ENCODE measurements around the gene DBR1. TPM values are rescaled to one million over a fixed set of nuclear protein-coding genes. Genes with fewer than 3 reads are reported as not detected.
A peak's percentile ranks its signal among the peaks of the same experiment; 100 is the strongest.

The DBR1 gene
- total and polyA plus RNA-seq, 2 of the 13 experiments (the other 11 are each of a cell fraction or from before 2014, with no cell fraction given): 6.4 to 16.7 TPM

DNA sequence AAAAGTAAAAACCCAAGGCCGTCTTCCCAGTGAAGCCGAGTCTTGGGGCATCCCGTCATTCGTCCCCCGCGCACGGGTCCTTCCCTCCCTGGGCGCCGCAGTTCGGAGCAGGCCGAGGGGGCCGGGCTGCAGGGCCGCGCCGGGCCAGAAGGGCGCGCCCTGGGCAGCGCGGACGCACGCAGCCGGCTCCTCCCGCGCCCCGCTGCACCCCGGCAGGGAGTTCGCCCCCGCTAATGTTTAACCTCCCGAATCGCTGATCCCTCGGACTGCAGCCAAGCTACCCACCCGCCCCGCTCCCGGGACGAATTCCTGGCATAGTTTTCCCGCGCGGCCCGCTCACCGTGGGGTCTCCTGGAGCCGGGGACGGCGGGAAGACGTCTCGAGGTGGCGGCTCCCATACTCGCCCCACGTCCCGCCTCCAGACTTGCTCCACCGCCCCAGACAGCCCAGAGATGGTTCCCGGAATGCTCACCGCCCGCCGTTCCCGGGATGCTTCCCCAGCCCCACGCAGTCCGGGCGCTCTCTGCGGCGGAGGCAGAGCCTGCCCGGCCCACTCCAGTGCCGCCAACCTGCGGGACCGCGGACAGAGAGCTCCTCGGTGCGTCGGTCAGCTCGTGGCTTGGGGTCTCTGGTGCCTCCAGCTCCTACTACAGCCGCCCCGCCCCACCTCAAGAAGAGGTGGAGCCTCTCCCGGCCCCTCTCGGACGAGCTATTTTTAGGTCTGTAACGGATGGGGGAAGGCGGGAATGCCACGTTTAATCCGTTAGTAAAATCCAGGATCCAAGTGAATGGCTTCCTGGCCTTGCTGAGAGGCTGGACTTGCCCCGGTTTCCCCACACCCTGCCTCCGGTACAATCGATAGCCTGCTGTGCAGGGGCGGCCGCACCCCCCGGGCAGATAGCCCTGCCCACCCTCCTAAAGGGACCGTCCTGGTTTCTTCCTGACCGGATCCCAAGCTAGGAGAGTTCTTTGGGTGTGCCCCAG lies 59.4 kb downstream of the DBR1 start, which contains the start of gene DZIP1L (continued):
- TF ChIP-seq GZF1 (CRISPR knock-in tag; IDR thresholded peaks at IDR 0.05) (no peak), ZC3H4 (CRISPR knock-in tag; IDR thresholded peaks at IDR 0.05; ENCODE audit: borderline replicate concordance) (no peak), NKX3-1 (CRISPR knock-in tag; IDR thresholded peaks at IDR 0.05) (no peak; the same call in 1 of the 2 replicates), ZNF460 (CRISPR knock-in tag; IDR thresholded peaks at IDR 0.05; ENCODE audit: borderline replicate concordance) (no peak), IRX3 (CRISPR knock-in tag; IDR thresholded peaks at IDR 0.05; ENCODE audit: borderline replicate concordance, low read depth) (0 out of 2 replicates have a peak, but pooled peaks have one; percentile 14), ATRX (CRISPR knock-in tag; IDR thresholded peaks at IDR 0.05; ENCODE audit: borderline replicate concordance) (no peak), NR2F1 (CRISPR knock-in tag; IDR thresholded peaks at IDR 0.05) (no peak), PAF1 (CRISPR knock-in tag; IDR thresholded peaks at IDR 0.05) (no peak), ATF3 (CRISPR knock-in tag; IDR thresholded peaks at IDR 0.05) (no peak), ZNF709 (CRISPR knock-in tag; IDR thresholded peaks at IDR 0.05) (no peak), SNRNP70 (IDR thresholded peaks at IDR 0.05; ENCODE audit: low read depth, low read length) (no peak), ZC3H13 (CRISPR knock-in tag; IDR thresholded peaks at IDR 0.05) (no peak), SP5 (CRISPR knock-in tag; IDR thresholded peaks at IDR 0.05; ENCODE audit: borderline replicate concordance, low read depth) (no peak), PRPF4 (IDR thresholded peaks at IDR 0.05; ENCODE audit: low read depth, low read length, poor library complexity, severe bottlenecking) (no peak), IRF1 (CRISPR knock-in tag; IDR thresholded peaks at IDR 0.05; ENCODE audit: low read depth) (no peak), FOXP1 (IDR thresholded peaks at IDR 0.05) (no peak), FOXP1 (CRISPR knock-in tag; IDR thresholded peaks at IDR 0.05) (no peak), PRMT3 (CRISPR knock-in tag; IDR thresholded peaks at IDR 0.05; ENCODE audit: borderline replicate concordance, low read depth) (no peak), TFDP1 (CRISPR knock-in tag; IDR thresholded peaks at IDR 0.05; ENCODE audit: borderline replicate concordance) (no peak; the same call in 1 of the 2 replicates), BRCA1 (CRISPR knock-in tag; IDR thresholded peaks at IDR 0.05) (no peak), PHF5A (CRISPR knock-in tag; IDR thresholded peaks at IDR 0.05; ENCODE audit: low read depth, unreplicated experiment) (no peak), HMG20A (CRISPR knock-in tag; IDR thresholded peaks at IDR 0.05; ENCODE audit: borderline replicate concordance) (no peak), ZNF589 (CRISPR knock-in tag; conservative IDR thresholded peaks at IDR 0.05) (no peak), MBD4 (IDR thresholded peaks at IDR 0.05; ENCODE audit: borderline replicate concordance, low read length) (no peak), SAP130 (CRISPR knock-in tag; IDR thresholded peaks at IDR 0.05; ENCODE audit: low read depth) (peak; percentile 28; the same call in 1 of the 2 replicates), ZBTB37 (CRISPR knock-in tag; IDR thresholded peaks at IDR 0.05) (no peak), ZBTB42 (CRISPR knock-in tag; IDR thresholded peaks at IDR 0.05) (no peak)
